HG03175 (cell line): ENCODE results near the gene TMEM119.
A peak's percentile ranks its signal among the peaks of the same experiment; 100 is the strongest.

ENCODE experiments used
- ATAC-seq: cut with Tn5 transposase; IDR thresholded peaks from one replicate; pipeline ENCODE4 v1.9.1; 2021; ENCODE audit warnings: mild to moderate bottlenecking, moderate library complexity; ENCODE audit not compliant: unreplicated experiment

The TMEM119 gene

GRCh38 chr12:108618079-108618952 is 20.4 kb upstream of the TMEM119 start:
- ATAC-seq = peak; percentile 61

DNA sequence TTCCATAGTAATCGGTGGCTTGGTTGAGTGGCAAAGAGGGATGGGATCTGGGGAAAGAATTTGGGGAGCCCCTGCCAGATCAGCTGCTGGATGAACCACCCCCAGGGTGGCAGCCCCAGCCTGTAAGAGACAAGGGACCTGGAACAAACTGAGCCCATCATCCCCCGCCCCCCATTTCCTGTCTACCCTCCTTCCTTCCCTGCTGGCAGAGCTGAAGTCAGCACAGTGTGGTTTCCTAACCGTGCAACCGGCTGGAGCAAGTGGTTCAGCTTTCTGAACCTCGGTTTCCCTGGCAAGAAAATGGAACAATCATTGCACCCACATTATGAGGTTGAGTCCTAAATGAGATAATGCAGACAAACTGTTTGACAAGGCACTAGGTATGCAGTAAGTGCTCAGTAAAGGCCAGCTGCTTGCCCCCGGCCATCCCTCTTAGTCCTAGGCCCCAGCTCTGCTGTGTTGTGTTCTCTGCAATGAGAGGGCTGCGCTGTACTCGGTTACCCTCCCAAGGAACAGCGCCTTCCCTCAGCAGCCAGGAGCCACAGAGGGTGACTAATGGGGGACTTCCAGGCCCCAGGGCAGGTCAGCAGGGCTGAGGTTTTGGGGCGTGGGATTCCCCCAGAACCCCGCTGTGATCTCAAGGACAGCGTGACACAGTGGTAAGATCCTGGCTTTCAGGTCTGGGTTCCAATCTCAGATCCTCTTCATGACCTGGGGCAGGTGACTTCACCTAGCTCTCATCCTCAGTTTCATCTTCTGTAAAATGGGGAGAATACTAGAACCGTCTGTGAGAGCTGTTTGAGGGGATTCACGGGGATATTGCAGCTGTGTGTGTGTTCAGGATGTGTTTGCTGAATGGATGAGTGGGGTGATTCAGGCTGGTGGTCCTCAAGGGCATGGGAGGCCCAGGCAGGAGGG is 19.3 kb upstream of the TMEM119 start:
- peak; percentile 64 for ATAC-seq

- ATAC-seq = no peak
Measured at GRCh38 chr12:108616359-108616758, 18.5 kb upstream of the TMEM119 start.

- ATAC-seq = no peak
Measured at GRCh38 chr12:108615918-108616317, 18.0 kb upstream of the TMEM119 start.

- no peak for ATAC-seq
Measured at GRCh38 chr12:108614639-108615038, 16.8 kb upstream of the TMEM119 start.

DNA sequence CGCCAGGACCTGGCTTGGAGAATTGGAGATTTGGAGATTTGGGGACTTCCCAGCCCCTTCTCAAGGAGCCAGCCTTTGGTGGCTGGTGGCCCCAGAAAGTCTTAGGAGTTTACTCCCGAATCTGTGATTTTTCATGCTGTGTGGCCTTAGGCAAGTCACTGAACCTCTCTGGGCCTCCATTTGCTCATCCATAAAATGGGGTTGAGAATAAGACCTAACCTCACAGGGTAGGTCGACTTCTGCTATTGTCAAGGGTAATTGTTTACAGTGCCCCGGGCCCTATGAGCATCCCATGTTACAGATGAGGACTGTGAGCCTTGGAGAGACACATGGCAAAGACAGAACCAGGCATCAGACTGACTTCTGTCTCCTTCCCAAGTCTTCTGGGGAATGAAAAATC is 16.2 kb upstream of the TMEM119 start:
- no peak for ATAC-seq

GRCh38 chr12:108613548-108613947 is 15.7 kb upstream of the TMEM119 start:
- ATAC-seq = no peak

GRCh38 chr12:108612788-108613282 is 15.0 kb upstream of the TMEM119 start:
- ATAC-seq = no peak

DNA sequence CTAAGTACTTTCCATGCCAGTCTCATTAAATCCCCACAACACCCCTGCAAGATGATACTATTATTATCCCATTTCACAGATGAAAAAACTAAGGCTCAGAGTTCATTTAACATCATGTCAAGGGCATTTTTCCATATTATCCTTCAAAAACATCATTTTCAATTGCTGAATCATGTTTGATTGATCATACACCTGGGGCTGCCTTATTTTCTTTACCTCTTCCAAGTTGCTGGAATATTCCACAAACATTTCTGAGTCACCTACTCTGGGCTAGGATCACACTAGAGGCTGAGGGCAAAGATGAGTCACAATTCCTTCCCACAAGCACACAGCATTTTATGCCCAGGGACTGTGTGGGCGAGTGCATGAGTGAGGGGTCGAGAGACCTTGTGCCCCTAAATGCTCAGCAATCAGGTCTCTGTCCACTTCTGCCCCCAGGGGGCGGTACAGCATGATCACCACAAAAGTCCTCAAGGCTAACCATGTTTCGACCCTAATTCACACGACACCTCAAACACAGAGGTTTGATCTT is 14.1 kb upstream of the TMEM119 start:
- ATAC-seq = no peak

DNA sequence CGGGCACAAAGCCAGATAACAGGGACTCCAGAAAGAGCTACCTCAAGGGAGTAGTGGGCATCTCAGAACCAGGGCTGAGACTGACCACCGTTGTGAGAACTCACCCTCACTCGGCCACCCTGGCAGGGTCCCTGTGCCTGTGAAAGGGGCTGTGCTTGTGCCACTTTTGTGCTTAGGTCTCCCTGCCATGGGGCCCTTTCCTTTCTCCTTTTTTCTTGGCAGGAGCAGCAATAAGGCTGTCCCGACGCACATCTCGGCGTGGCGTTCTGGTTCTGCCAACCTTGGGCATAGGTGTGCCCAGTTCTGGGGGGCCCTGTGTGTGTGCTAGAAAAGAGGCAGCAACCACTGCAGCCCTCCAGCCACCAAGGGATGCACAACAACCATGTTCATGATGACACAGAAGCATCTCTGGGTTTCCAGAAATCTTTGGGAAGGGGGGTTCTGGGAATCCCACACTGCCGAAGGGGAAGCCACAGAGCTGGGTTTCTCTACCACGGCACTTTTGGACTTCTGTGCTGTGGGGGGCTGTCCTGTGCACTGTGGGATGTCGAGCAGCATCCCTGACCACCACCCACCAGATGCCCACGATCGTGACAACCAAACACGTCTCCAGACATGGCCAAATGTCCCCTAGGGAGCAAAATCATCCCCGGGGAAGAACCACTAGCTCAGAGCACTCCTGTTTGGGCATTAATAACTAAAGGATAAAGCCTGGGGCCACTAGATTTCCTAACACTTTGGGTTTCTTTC is 13.1 kb upstream of the TMEM119 start:
- ATAC-seq = no peak

DNA sequence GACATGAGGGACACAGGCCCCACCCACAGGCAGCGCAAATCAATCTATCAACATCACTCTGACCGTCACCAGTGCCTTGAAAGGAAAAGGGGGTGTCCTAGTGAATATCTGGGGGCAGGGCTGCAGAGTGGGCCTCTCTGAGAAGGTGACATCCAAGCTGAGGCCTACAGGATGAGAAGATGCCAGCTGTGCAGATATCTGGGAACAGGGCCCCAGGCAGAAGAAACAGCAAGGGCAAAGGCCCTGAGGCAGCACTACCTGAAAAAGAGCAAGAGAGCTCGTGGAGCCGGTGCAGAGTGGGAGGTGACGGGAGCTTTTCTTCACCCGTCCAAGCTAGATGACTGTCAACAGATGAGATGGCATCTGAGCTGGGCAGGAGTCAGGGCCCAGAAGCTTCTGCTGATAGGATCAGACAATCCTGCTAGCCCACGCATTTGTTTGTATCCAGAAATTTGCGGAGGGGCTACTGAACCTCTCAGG is 12.5 kb upstream of the TMEM119 start:
- ATAC-seq = no peak

GRCh38 chr12:108609537-108610335 is 11.9 kb upstream of the TMEM119 start:
- no peak for ATAC-seq

DNA sequence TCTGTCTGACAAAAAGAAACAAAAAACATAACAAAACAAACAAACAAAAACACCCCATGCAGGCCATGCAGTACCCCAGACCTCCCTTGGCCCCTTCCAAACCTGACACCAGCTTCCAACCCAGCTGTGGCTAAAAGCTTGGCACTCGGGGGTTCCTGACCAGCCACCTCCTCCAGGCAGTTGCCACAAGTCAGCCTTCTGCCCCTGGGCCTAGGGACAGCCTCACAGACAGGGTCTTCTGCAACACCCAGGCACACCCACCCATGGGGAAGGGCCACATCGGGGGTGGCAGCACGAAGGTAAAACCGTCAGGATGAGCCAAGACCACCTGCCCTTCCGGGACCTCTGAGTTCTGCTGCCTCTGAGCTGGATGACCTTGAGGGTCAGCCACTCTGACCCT is 10.7 kb upstream of the TMEM119 start:
- ATAC-seq = no peak

DNA sequence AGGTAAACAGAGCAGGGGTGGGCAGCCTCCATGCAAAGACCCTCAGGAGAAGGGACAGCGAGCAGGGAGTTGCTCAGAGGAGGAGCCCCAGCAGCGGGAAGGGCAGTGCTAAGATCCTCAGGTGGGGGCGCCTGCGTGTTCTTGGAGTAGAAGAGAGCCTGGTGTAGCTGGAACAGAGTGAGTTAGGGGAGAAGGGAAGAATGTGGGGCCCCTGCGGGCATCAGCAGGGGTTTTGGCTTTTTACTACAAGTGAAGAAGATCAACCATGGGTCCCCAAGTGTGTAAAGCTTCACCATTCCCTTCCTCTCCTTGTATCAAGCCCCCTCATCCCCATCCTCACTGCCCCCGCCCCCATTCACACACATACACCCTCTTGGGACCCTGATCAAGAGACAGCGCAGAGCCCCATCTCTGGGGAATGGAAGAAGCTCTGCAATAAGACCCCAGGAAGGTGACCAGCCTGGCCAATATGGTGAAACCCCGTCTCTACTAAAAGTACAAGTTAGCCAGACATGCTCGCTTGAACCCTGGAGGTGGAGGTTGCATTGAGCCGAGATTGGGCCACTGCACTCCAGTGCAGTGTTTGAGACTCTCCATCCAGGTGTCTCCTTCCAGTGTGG is 10.2 kb upstream of the TMEM119 start:
- no peak for ATAC-seq

DNA sequence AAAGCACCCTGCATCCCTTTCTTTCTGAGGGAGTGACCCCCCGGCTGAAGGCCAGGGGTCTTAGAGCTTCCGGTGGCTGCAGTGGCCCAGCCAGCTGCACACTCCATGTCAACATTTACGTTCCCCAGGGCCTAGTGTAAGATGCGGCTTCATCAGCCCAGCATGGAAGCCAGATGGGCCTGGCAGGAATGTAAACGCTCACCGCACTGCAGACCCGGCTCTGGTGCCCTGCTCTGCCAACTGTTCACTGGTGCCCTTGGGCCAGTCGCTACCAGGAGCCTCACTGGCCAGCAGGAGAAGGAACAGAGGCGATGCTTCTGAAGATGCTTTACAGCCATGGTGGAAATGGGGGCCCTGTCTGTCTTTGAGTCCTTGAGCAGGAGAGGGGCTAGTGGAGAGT is 8.6 kb upstream of the TMEM119 start:
- ATAC-seq = no peak

GRCh38 chr12:108605690-108606406 is 8.0 kb upstream of the TMEM119 start:
- no peak for ATAC-seq

- no peak for ATAC-seq
Measured at GRCh38 chr12:108605000-108605689, 7.3 kb upstream of the TMEM119 start.
